KOPT-K1 (cell line): ENCODE measurements around the gene FPR2.
"Not testable (repeated sequence)": the region's sequence is repeated elsewhere in the genome, so short reads cannot be mapped to it uniquely, and the experiment has no call there.

Source experiments
- H3K27ac ChIP-seq: fragments of 200-600 bp; sonication (generic); 2 replicates; pipeline ENCODE4 v1.5.1; 2016; ENCODE audit warnings: antibody characterized with exemption, mild to moderate bottlenecking, low read depth, low read length; ENCODE audit not compliant: poor library complexity, severe bottlenecking
- H3K36me3 ChIP-seq: fragments of 200-600 bp; sonication (generic); 2 replicates; pipeline ENCODE4 v1.5.1; 2017; ENCODE audit warnings: antibody characterized with exemption, mild to moderate bottlenecking, low read length, moderate library complexity; ENCODE audit not compliant: insufficient read depth
- H3K9me3 ChIP-seq: fragments of 200-600 bp; sonication (generic); 2 replicates; pipeline ENCODE4 v1.5.1; 2017; ENCODE audit warnings: antibody characterized with exemption, low read length, mild to moderate bottlenecking; ENCODE audit not compliant: insufficient read depth, poor library complexity, severe bottlenecking

Gene FPR2

GRCh38 chr19:51755571-51755970, 5.4 kb upstream of the FPR2 start:
- H3K9me3 ChIP-seq = peaks cover 8% of the 10 kb centered on the region
- H3K27ac ChIP-seq = no peak overlapping the region
- H3K36me3 ChIP-seq = no peaks in the 10 kb centered on the region

DNA sequence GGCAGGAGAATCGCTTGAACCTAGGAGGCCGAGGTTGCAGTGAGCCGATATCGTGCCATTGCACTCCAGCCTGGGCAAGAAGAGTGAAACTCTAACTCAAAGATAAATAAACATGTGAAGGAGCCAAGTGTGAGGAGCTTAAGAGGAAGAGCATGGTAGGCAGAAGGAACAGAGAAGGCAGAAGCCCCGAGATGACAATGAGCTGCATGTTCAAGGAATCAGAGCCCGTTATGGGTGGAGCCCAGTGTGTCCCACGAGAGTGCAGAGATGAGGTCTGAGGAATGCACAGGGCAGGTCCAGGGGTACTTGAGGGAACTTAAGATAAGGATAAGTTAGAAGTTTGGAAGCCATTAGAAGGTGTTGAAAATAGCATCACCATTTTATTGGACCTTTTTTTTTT, 716 bp downstream of the FPR2 start:
- H3K36me3 ChIP-seq = no peaks in the 10 kb centered on the region
- H3K9me3 ChIP-seq = no peaks in the 10 kb centered on the region
- H3K27ac ChIP-seq = no peak overlapping the region

GRCh38 chr19:51765086-51765485, 4.1 kb downstream of the FPR2 start:
- H3K36me3 ChIP-seq = no peaks in the 10 kb centered on the region
- no peak overlapping the region for H3K27ac ChIP-seq
- H3K9me3 ChIP-seq = no peaks in the 10 kb centered on the region

GRCh38 chr19:51766461-51766860, 5.5 kb downstream of the FPR2 start:
- no peaks in the 10 kb centered on the region for H3K9me3 ChIP-seq
- H3K27ac ChIP-seq = no peak overlapping the region
- no peaks in the 10 kb centered on the region for H3K36me3 ChIP-seq

- Histone ChIP-seq H3K9me3 (peaks cover 6% of the 10 kb centered on the region), H3K36me3 (no peaks in the 10 kb centered on the region), H3K27ac (no peak overlapping the region)
These were observed 10.6 kb downstream of the FPR2 start for GRCh38 chr19:51771376-51772130.

- H3K36me3 ChIP-seq = no peaks in the 10 kb centered on the region
- peaks cover 6% of the 10 kb centered on the region for H3K9me3 ChIP-seq
- H3K27ac ChIP-seq = no peak overlapping the region
These were observed 12.0 kb downstream of the FPR2 start for GRCh38 chr19:51772977-51773376.

- not testable (repeated sequence) for H3K36me3 ChIP-seq, H3K27ac ChIP-seq, H3K9me3 ChIP-seq
These were observed 15.6 kb downstream of the FPR2 start for GRCh38 chr19:51776561-51776960.

DNA sequence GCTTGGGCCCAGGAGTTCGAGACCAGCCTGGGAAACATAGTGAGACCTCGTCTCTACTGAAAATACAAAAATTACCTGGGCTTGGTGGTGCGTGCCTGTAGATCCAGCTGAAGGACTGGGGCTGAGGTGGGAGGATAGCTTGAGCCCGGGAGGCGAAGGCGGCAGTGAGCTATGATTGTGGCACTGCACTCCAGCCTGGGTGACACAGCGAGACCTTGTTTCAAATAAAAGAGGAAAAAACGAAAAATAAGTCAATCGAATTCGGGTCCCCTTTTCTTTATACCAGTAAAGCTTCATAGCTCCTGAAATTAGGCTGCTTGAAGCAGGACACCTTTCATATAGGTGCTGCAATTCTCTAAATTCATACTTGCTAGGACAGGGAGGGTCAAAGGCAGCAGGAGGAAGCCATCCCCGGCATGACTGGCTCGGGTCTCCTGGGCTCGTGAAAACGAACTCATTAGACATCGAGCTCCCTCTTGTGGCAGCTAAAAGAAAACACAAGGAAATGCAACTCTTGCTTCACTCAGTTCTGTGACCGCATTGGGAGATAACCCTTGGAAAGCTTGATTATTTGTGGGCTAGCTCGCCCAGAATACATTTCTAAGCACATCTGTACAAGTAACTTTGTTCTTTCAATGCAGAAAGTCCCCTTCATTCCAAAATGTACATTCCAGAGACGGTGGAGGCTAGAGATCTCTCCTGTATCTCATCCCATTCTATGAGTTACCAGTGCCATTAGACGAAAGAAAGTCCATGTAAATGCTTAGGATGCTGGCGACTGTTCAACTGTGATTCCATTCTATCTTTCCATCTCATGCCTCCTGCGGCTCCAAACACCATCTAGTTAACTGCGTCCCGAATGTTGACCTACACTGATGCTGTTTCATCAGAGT, 16.8 kb downstream of the FPR2 start:
- H3K9me3 ChIP-seq = peaks cover 3% of the 10 kb centered on the region
- no peak overlapping the region for H3K27ac ChIP-seq
- no peaks in the 10 kb centered on the region for H3K36me3 ChIP-seq

- no peaks in the 10 kb centered on the region for H3K9me3 ChIP-seq
- no peak overlapping the region for H3K27ac ChIP-seq
- no peaks in the 10 kb centered on the region for H3K36me3 ChIP-seq
These were observed 18.2 kb downstream of the FPR2 start for GRCh38 chr19:51779181-51779580.

- H3K9me3 ChIP-seq = no peaks in the 10 kb centered on the region
- no peak overlapping the region for H3K27ac ChIP-seq
- no peaks in the 10 kb centered on the region for H3K36me3 ChIP-seq
These were observed 18.7 kb downstream of the FPR2 start for GRCh38 chr19:51779703-51780102.

GRCh38 chr19:51780270-51780669, 19.3 kb downstream of the FPR2 start:
- no peaks in the 10 kb centered on the region for H3K36me3 ChIP-seq
- no peaks in the 10 kb centered on the region for H3K9me3 ChIP-seq
- H3K27ac ChIP-seq = no peak overlapping the region

DNA sequence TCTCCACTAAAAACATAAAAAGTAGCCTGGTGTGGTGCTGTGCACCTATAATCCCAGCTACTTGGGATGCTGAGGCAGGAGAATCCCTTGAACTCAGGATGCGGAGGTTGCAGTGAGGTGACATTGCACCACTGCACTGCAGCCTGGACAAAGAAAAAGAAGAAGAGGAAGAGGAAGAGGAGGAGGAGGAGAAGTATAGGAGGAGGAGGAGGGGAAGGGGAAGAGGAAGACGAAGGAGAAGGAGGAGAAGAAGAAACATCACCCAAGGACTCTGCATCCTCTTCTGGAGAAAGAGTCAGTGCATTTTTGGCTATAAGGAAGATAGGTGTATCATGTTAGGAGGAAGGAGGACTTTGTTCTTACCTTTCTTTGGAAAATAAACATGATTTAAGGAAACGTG, 21.0 kb downstream of the FPR2 start:
- H3K27ac ChIP-seq = no peak overlapping the region
- no peaks in the 10 kb centered on the region for H3K9me3 ChIP-seq
- H3K36me3 ChIP-seq = no peaks in the 10 kb centered on the region

- Histone ChIP-seq H3K9me3 (no peaks in the 10 kb centered on the region), H3K27ac (no peak overlapping the region), H3K36me3 (no peaks in the 10 kb centered on the region)
These were observed 22.4 kb downstream of the FPR2 start for GRCh38 chr19:51783372-51783771.

DNA sequence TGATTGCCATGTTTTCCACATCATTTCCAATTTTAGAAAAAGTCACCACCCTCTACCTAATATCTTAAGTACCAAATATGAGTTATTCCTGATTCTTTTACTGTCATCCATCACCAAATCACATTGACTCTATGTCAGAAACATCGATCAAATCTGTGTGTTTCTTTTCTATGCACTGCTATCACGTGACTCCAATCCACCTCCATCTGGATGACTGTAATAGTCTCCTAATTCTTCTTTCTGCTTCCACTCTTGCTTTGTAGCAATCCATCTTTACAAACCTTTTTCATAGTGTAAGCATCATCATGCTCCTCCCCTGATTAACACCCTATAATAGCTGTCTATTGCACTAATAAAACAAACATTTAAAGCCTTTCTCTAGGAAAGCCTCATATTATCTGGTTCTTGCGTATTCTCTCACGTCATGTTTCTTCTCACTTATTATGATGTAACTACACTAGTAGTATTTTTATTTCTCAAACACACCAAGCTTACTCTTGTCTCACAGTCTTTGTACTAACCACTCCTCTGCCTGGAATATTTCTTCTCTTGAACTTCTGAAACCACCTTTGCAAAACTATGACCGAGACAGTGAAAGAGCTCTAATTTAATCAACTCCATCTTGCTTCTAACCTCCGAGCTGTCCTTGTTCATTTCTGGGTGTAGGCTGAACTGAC, 23.3 kb downstream of the FPR2 start:
- no peak overlapping the region for H3K27ac ChIP-seq
- no peaks in the 10 kb centered on the region for H3K36me3 ChIP-seq
- no peaks in the 10 kb centered on the region for H3K9me3 ChIP-seq

DNA sequence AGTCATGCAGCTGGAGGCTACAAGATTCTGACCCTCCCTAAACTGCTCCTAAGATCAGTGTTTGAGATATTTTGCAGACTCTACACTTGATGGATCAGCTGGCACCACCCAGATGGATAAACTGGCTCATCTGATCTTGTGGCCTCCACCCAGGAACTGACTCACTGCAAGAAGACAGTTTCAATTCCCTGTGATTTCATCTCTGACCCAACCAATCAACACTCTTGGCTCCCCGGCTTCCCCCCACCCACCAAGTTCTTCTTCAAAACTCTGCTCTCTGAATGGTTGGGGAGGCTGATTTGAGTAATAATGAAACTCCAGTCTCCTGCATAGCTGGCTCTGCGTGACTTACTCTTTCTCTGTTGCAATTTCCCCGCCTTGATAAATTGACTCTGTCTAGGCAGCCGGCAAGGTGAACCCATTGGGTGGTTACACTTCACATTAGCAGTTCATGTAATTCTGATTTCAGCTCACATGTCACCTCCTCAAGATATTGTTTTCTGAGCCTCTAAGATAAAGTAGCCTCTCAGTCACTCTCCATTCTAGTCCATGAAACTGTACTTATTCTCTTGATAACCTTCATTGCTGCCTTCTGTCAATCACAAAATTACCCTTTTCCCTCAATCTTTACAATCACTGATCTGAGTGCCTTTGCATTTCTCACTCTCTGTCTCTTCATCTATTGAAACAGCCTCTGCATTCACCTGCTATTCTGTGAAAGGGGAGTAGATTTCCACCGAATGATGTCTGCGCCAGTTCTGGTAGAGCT, 24.1 kb downstream of the FPR2 start:
- Histone ChIP-seq H3K9me3 (no peaks in the 10 kb centered on the region), H3K27ac (no peak overlapping the region), H3K36me3 (no peaks in the 10 kb centered on the region)
